Measurements from ENCODE around the gene CBLN1.

GRCh38 chr16:49275870-49276269 lies 5.8 kb downstream of the CBLN1 start:
- TF ChIP-seq CTCF (IDR thresholded peaks at IDR 0.05; ENCODE audit: low read depth, low read length) (no peak), EZH2phosphoT487 (IDR thresholded peaks at IDR 0.05; ENCODE audit: low read depth) (no peak)
